GM12878 (cell line): Measurements from ENCODE around the gene KRTAP17-1. TPM values are rescaled to one million over a fixed set of nuclear protein-coding genes. Genes with fewer than 3 reads are reported as not detected.

Source experiments
- ATF2 ChIP-seq: IDR thresholded peaks from 2 replicates; pipeline ENCODE4 v1.6.1; 2012; ENCODE audit warnings: low read length, inconsistent platforms
- DPF2 ChIP-seq: fragments of 450-650 bp; IDR thresholded peaks from 2 replicates; pipeline ENCODE4 v1.6.1; 2017; ENCODE audit warnings: mild to moderate bottlenecking
- PAX5 ChIP-seq: IDR thresholded peaks from 2 replicates; pipeline ENCODE4 v1.6.1; 2011; ENCODE audit warnings: low read depth, low read length, borderline replicate concordance
- PML ChIP-seq: IDR thresholded peaks from 2 replicates; pipeline ENCODE4 v1.6.1; 2012; ENCODE audit warnings: low read length, inconsistent platforms
- RAD21 ChIP-seq: IDR thresholded peaks from 2 replicates; pipeline ENCODE4 v1.6.1; 2011; ENCODE audit warnings: mild to moderate bottlenecking, low read depth, low read length, moderate library complexity; ENCODE audit not compliant: insufficient read depth
- SIX5 ChIP-seq: IDR thresholded peaks from 2 replicates; pipeline ENCODE4 v1.6.1; 2011; ENCODE audit warnings: mild to moderate bottlenecking, low read depth, low read length, moderate library complexity; ENCODE audit not compliant: severe bottlenecking
- SKIL ChIP-seq: fragments of 450-650 bp; IDR thresholded peaks from 2 replicates; pipeline ENCODE4 v1.6.1; 2017; ENCODE audit warnings: mild to moderate bottlenecking, low read depth, inconsistent platforms; ENCODE audit not compliant: poor library complexity, severe bottlenecking
- ZBTB33 ChIP-seq: fragments of 450-650 bp; IDR thresholded peaks from 2 replicates; pipeline ENCODE4 v1.6.1; 2017; ENCODE audit warnings: mild to moderate bottlenecking
- polyA plus RNA-seq, 11 experiments: library from polyadenylated mRNA; depleted of rRNA in 4 of 11; unstranded in 6 of 11; stranded (reverse) in 5 of 11; fragments of >200 nt; fragmentation: Nextera tagmentation in 4 of 11; fragmentation: Illumina TruSeq in 1 of 11; extraction: Ambion mirVana in 4 of 11; extraction: Trizol in 1 of 11; gene quantifications; 1 replicate in 1 of 11; 2 replicates in 10 of 11; pipeline versions ENCODE4 v1.2.1 to v1.2.3, GENCODE V29; 2011 to 2016; ENCODE audit warnings: inconsistent platforms in 2 of 11, missing spikeins in 2 of 11, low read depth in 1 of 11
- total RNA-seq, 4 experiments: library from RNA; depleted of rRNA in 3 of 4; stranded (reverse); fragments of >200 nt in 3 of 4; fragmentation: Illumina TruSeq in 1 of 4; extraction: Trizol in 1 of 4; gene quantifications; 2 replicates each; pipeline versions ENCODE4 v1.2.1 to v1.2.3, GENCODE V29; 2013 to 2021

Gene KRTAP17-1
- total and polyA plus RNA-seq, 10 of the 15 experiments (the other 5 are each of a cell fraction or from before 2014, with no cell fraction given): 0.16 to 5.7 (median 0.17) TPM; not detected in 7

- TF ChIP-seq SKIL: no peak
- no peak for TF ChIP-seq SIX5
- no peak for TF ChIP-seq PML
- no peak for TF ChIP-seq ZBTB33
- TF ChIP-seq DPF2: no peak
- TF ChIP-seq RAD21: no peak
- TF ChIP-seq ATF2: no peak
- TF ChIP-seq PAX5: no peak
Observed at GRCh38 chr17:41325611-41326010, 10.1 kb upstream of the KRTAP17-1 start (continued).
